ENCODE data around the gene HSPB3.

GRCh38 chr5:54457094-54457862 lies 1.8 kb downstream of the HSPB3 start:
- TF ChIP-seq CTCF (conservative IDR thresholded peaks at IDR 0.05; ENCODE audit: low read length) (no peak), EZH2phosphoT487 (IDR thresholded peaks at IDR 0.05; ENCODE audit: borderline replicate concordance) (no peak)

Data from Loucy (cell line).